ENCODE measurements around the gene VRK3.

Gene VRK3

GRCh38 chr19:50026550-50026906 is 1.4 kb upstream of the VRK3 start:
- no peak for DNase-seq

GRCh38 chr19:50025794-50026549 is 800 bp upstream of the VRK3 start, which contains the start of gene ZNF473:
ZNF473 (plus strand) TSS chr19:50026005; CDS start chr19:50031083, 5,078 bp downstream.
- peak; percentile 95 for DNase-seq

- no peak for DNase-seq
These were observed 502 bp downstream of the VRK3 start for GRCh38 chr19:50024719-50025021.

GRCh38 chr19:50022823-50023222 is 2.3 kb downstream of the VRK3 start:
- DNase-seq, result no peak

GRCh38 chr19:50020481-50020880 is 4.7 kb downstream of the VRK3 start:
- no peak for DNase-seq

GRCh38 chr19:50016225-50016807 is 8.9 kb downstream of the VRK3 start:
- DNase-seq, result no peak

- DNase-seq, result no peak
These were observed 16.6 kb downstream of the VRK3 start for GRCh38 chr19:50008532-50008931.

GRCh38 chr19:50007947-50008346 is 17.2 kb downstream of the VRK3 start:
- DNase-seq, result no peak

GRCh38 chr19:50007170-50007569 is 18.0 kb downstream of the VRK3 start:
- DNase-seq, result no peak

GRCh38 chr19:50005428-50005827 is 19.7 kb downstream of the VRK3 start:
- DNase-seq, result no peak

- no peak for DNase-seq
These were observed 21.3 kb downstream of the VRK3 start for GRCh38 chr19:50003810-50004419.

GRCh38 chr19:50003254-50003788 is 21.9 kb downstream of the VRK3 start:
- DNase-seq, result no peak

GRCh38 chr19:50002386-50002960 is 22.7 kb downstream of the VRK3 start:
- DNase-seq, result no peak

GRCh38 chr19:50001775-50002174 is 23.4 kb downstream of the VRK3 start:
- DNase-seq, result no peak

GRCh38 chr19:50000841-50001557 is 24.2 kb downstream of the VRK3 start:
- DNase-seq, result no peak

- no peak for DNase-seq
These were observed 24.9 kb downstream of the VRK3 start for GRCh38 chr19:50000038-50000840.

- DNase-seq, result no peak
These were observed 25.7 kb downstream of the VRK3 start for GRCh38 chr19:49999371-50000010.

- DNase-seq, result no peak
These were observed 27.5 kb downstream of the VRK3 start for GRCh38 chr19:49997709-49998108.

- DNase-seq, result no peak
These were observed 36.7 kb downstream of the VRK3 start for GRCh38 chr19:49988433-49988832.

GRCh38 chr19:49988007-49988406 is 37.2 kb downstream of the VRK3 start:
- no peak for DNase-seq

- peak; percentile 92 for DNase-seq
These were observed 37.9 kb downstream of the VRK3 start for GRCh38 chr19:49987159-49987698.
